ENCODE results near the gene FLYWCH1. TPM values are rescaled to one million over a fixed set of nuclear protein-coding genes. Genes with fewer than 3 reads are reported as not detected.

Gene FLYWCH1
- total and polyA plus RNA-seq, 2 donors: 11.4 to 38.0 TPM

- no peaks in the 10 kb centered on the region for H3K4me1 ChIP-seq (ENCODE audit: insufficient read depth)
- H3K27ac ChIP-seq (ENCODE audit: low read depth): no peak overlapping the region
Observed at GRCh38 chr16:2955779-2956578, 44.2 kb downstream of the FLYWCH1 start.

GRCh38 chr16:2956579-2956956 lies 44.8 kb downstream of the FLYWCH1 start:
- WGBS: 81% methylated on average over 11 of the region's 11 CpGs
- no peaks in the 10 kb centered on the region for H3K4me1 ChIP-seq (ENCODE audit: insufficient read depth)
- no peak for DNase-seq (ENCODE audit: extremely low spot score)
- no peak overlapping the region for H3K4me3 ChIP-seq (ENCODE audit: low read depth, low read length)
- H3K36me3 ChIP-seq (ENCODE audit: insufficient read depth): no peaks in the 10 kb centered on the region
- no peak overlapping the region for H3K27ac ChIP-seq (ENCODE audit: low read depth)

More at GRCh38 chr16:2955779-2956578, 44.2 kb downstream of the FLYWCH1 start:
- WGBS: 40% methylated on average over 21 of the region's 21 CpGs
- Histone ChIP-seq H3K4me3 (ENCODE audit: low read depth, low read length) (no peak overlapping the region), H3K36me3 (ENCODE audit: insufficient read depth) (no peaks in the 10 kb centered on the region)
- DNase-seq (ENCODE audit: extremely low spot score): no peak

GRCh38 chr16:2959206-2959605 lies 47.5 kb downstream of the FLYWCH1 start:
- Histone ChIP-seq H3K4me3 (ENCODE audit: low read depth, low read length) (no peak overlapping the region), H3K27ac (ENCODE audit: low read depth) (no peak overlapping the region), H3K36me3 (ENCODE audit: insufficient read depth) (no peaks in the 10 kb centered on the region), H3K4me1 (ENCODE audit: insufficient read depth) (no peaks in the 10 kb centered on the region)
- 65% methylated on average over 10 of the region's 10 CpGs for WGBS
- no peak for DNase-seq (ENCODE audit: extremely low spot score)

GRCh38 chr16:2960183-2961010 lies 48.7 kb downstream of the FLYWCH1 start:
- no peak for DNase-seq (ENCODE audit: extremely low spot score)
- no peak overlapping the region for H3K27ac ChIP-seq (ENCODE audit: low read depth)
- peaks cover 5% of the 10 kb centered on the region for H3K4me1 ChIP-seq (ENCODE audit: insufficient read depth)
- WGBS: 77% methylated on average over 17 of the region's 17 CpGs
- H3K4me3 ChIP-seq (ENCODE audit: low read depth, low read length): no peak overlapping the region
- H3K36me3 ChIP-seq (ENCODE audit: insufficient read depth): no peaks in the 10 kb centered on the region

GRCh38 chr16:2962334-2963073 lies 50.8 kb downstream of the FLYWCH1 start:
- Histone ChIP-seq H3K36me3 (ENCODE audit: insufficient read depth) (no peaks in the 10 kb centered on the region), H3K4me1 (ENCODE audit: insufficient read depth) (peaks cover 5% of the 10 kb centered on the region), H3K4me3 (ENCODE audit: low read depth, low read length) (no peak overlapping the region), H3K27ac (ENCODE audit: low read depth) (no peak overlapping the region)
- 23% methylated on average over 28 of the region's 28 CpGs for WGBS
- DNase-seq (ENCODE audit: extremely low spot score): no peak

- under 1% methylated on average over 40 of the region's 40 CpGs for WGBS
- no peak overlapping the region for H3K27ac ChIP-seq (ENCODE audit: low read depth)
- H3K4me3 ChIP-seq (ENCODE audit: low read depth, low read length): no peak overlapping the region
- no peaks in the 10 kb centered on the region for H3K36me3 ChIP-seq (ENCODE audit: insufficient read depth)
- peaks cover 5% of the 10 kb centered on the region for H3K4me1 ChIP-seq (ENCODE audit: insufficient read depth)
- no peak for DNase-seq (ENCODE audit: extremely low spot score)
Observed at GRCh38 chr16:2963074-2963722, 51.5 kb downstream of the FLYWCH1 start.

- Histone ChIP-seq H3K4me1 (ENCODE audit: insufficient read depth) (peaks cover 5% of the 10 kb centered on the region), H3K27ac (ENCODE audit: low read depth) (no peak within 1 kb of the TSS), H3K4me3 (ENCODE audit: low read depth, low read length) (peak within 1 kb of the TSS; percentile 29), H3K36me3 (ENCODE audit: insufficient read depth) (no peaks in the 10 kb centered on the region)
- WGBS: under 1% methylated on average over 60 of the region's 60 CpGs
- no peak for DNase-seq (ENCODE audit: extremely low spot score)
Observed at GRCh38 chr16:2963723-2964474, 52.2 kb downstream of the FLYWCH1 start, which contains the start of gene KREMEN2. KREMEN2 (plus strand) TSS chr16:2964275; CDS start chr16:2964521, 246 bp downstream.

GRCh38 chr16:2964475-2965336 lies 53.0 kb downstream of the FLYWCH1 start:
- Histone ChIP-seq H3K4me3 (ENCODE audit: low read depth, low read length) (peak overlapping the region; percentile 29), H3K4me1 (ENCODE audit: insufficient read depth) (peaks cover 5% of the 10 kb centered on the region), H3K27ac (ENCODE audit: low read depth) (no peak overlapping the region), H3K36me3 (ENCODE audit: insufficient read depth) (no peaks in the 10 kb centered on the region)
- WGBS: under 1% methylated on average over 68 of the region's 68 CpGs
- no peak for DNase-seq (ENCODE audit: extremely low spot score)

GRCh38 chr16:2966043-2966807 lies 54.5 kb downstream of the FLYWCH1 start:
- Histone ChIP-seq H3K36me3 (ENCODE audit: insufficient read depth) (no peaks in the 10 kb centered on the region), H3K4me1 (ENCODE audit: insufficient read depth) (peaks cover 7% of the 10 kb centered on the region), H3K27ac (ENCODE audit: low read depth) (no peak overlapping the region), H3K4me3 (ENCODE audit: low read depth, low read length) (no peak overlapping the region)
- 50% methylated on average over 39 of the region's 39 CpGs for WGBS
- no peak for DNase-seq (ENCODE audit: extremely low spot score)

GRCh38 chr16:2966808-2967191 lies 55.1 kb downstream of the FLYWCH1 start:
- 2% methylated on average over 46 of the region's 46 CpGs for WGBS
- Histone ChIP-seq H3K4me3 (ENCODE audit: low read depth, low read length) (no peak overlapping the region), H3K27ac (ENCODE audit: low read depth) (no peak overlapping the region), H3K36me3 (ENCODE audit: insufficient read depth) (no peaks in the 10 kb centered on the region), H3K4me1 (ENCODE audit: insufficient read depth) (peaks cover 7% of the 10 kb centered on the region)
- no peak for DNase-seq (ENCODE audit: extremely low spot score)

- H3K4me1 ChIP-seq (ENCODE audit: insufficient read depth): peaks cover 7% of the 10 kb centered on the region
- DNase-seq (ENCODE audit: extremely low spot score): no peak
- H3K27ac ChIP-seq (ENCODE audit: low read depth): no peak overlapping the region
- H3K4me3 ChIP-seq (ENCODE audit: low read depth, low read length): no peak overlapping the region
- 6% methylated on average over 51 of the region's 51 CpGs for WGBS
- no peaks in the 10 kb centered on the region for H3K36me3 ChIP-seq (ENCODE audit: insufficient read depth)
Observed at GRCh38 chr16:2967211-2967631, 55.5 kb downstream of the FLYWCH1 start.
